ENCODE measurements around the gene CCDC80.
"Not testable (repeated sequence)": the region's sequence is repeated elsewhere in the genome, so short reads cannot be mapped to it uniquely, and the experiment has no call there.

Gene CCDC80

DNA sequence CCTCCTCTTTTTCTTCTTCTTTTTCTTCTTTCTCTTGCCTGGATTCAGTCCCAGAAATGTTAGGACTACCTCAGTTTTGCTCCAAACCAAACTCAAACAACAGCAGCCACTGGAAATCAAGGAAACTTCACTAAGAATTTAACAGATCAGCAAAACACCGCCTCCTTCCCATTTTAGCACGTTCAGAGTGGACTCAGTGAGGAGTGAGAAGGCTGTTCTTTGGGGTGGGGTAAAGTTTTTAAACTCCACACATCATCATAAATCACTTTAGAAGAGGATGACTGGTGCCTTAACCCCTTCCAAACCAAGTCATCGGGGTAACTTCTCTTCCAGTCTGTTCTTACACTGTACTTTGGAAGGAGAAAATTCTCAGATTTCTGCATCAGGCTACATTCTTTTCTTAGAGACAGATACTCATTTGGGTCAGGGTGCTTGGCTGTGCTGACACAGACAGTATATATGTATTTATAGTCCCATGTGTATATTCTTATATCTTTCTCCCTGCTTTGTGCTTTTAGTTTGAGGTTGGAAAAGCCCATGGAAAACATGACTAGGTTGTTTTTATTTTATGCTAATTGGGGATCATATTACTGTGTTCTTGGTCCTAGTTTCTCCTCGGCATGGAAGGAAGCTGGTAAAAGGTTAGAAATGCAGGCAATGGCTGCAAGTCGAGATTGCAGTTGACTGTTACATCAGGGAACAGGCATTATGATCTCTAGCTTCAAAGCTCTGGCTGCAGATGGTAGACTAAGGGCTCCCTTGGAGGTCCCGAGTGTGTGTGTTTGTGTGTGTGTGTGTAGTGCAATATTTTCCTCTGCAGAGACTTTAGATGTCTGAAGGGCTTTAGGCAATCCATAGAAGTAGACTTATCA is at the start of gene CCDC80:
TSS of gene CCDC80 (minus strand) at position 214 of the 872 bp plus-strand sequence. CDS start 1,238 bp downstream, outside the sequence.
- no peak for FAIRE-seq

DNA sequence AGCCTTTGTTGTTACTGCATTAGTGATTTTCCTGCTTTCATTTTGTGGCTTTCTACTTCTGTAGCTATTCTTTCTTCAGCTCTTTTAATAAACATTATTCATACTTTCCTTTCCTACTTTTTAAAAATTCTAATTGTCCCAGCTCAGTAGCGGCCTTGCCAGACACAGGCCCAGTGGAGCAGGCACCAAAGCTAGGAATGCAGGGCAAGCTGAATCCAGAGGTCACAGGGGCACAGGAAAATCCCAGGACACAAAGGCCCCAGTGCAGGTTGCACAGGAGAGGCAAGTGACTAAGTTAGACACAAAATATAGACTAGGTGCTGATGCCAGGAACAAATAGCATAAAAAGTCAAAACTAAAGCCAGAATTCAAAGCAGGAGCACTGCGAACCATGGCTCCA is 49.0 kb upstream of the CCDC80 start:
- no peak for FAIRE-seq

GRCh38 chr3:112689385-112689784 is 48.4 kb upstream of the CCDC80 start:
- FAIRE-seq, result no peak

GRCh38 chr3:112688819-112689218 is 47.9 kb upstream of the CCDC80 start:
- no peak for FAIRE-seq

- FAIRE-seq, result no peak
Observed at GRCh38 chr3:112688085-112688769, 47.3 kb upstream of the CCDC80 start.

DNA sequence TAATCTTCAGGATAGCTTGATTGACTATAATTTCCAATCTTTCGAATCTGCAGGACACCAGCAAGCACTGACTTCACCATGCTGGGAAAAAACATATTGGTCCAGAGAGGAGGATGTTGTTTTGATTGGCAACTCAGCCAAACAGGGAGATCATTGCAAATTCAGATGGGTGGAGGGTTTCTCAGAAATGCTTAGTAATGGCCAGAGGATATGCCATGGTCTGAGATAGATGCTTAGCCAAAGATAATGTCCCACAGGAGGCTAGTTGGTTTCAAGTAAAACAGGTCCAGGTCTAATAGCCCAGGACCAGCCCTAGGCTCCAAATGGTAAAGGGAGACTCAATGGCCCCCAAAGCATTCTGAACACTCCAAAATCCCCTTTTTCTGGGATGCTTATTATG is 46.7 kb upstream of the CCDC80 start:
- FAIRE-seq, result no peak

DNA sequence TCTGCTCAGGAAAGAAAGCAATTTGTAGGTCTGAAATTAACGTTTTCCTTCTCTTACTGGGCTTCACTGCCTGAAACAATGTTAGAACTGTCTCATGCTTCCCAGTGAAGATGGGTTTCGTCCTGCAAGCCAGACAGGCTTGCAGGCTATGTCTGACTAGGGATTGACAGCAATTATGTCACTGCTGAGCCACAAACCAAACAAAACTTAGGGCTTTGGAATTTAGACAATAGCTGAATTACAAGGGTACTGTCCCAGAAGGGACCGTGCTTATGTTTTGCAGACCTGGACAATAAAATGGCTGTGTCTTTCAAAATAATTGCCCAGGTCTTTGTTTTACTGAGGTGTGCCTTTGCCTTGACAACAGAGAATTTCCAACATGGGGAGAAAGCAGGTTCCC is 46.3 kb upstream of the CCDC80 start:
- no peak for FAIRE-seq

- no peak for FAIRE-seq
Observed at GRCh38 chr3:112685956-112686799, 45.2 kb upstream of the CCDC80 start.

- FAIRE-seq, result no peak
Observed at GRCh38 chr3:112685420-112685819, 44.5 kb upstream of the CCDC80 start.

- no peak for FAIRE-seq
Observed at GRCh38 chr3:112682361-112682760, 41.4 kb upstream of the CCDC80 start.

- FAIRE-seq, result no peak
Observed at GRCh38 chr3:112681822-112682325, 40.9 kb upstream of the CCDC80 start.

DNA sequence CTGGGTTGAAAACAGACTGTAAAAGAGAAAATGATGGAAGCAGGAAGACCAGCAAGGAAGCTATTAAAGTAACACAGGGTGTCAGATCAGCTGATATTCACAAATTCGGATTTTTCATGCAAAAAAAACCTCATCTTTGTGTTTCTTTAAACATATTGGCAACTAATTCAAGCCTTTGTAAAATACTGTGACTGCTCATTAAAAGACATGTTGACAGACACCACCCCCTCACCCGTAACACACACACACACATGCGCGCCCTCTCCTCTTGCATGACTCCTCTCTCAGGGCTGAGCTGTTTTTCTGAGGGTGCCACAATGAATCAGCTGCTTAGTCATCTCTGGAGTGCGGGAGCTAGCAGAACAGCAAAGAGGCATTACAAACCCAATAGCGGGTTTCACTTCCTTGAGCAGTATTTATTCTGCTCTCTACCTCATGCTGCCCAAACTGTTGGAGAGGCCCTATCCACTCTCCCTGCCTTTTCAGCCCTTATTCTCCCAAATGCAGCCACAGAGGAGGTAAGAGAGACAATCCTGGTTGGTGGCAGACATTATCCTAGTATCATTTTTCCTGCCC is 35.8 kb upstream of the CCDC80 start:
- no peak for FAIRE-seq

GRCh38 chr3:112675943-112676535 is 35.1 kb upstream of the CCDC80 start:
- FAIRE-seq, result no peak

- no peak for FAIRE-seq
Observed at GRCh38 chr3:112675349-112675748, 34.4 kb upstream of the CCDC80 start.

DNA sequence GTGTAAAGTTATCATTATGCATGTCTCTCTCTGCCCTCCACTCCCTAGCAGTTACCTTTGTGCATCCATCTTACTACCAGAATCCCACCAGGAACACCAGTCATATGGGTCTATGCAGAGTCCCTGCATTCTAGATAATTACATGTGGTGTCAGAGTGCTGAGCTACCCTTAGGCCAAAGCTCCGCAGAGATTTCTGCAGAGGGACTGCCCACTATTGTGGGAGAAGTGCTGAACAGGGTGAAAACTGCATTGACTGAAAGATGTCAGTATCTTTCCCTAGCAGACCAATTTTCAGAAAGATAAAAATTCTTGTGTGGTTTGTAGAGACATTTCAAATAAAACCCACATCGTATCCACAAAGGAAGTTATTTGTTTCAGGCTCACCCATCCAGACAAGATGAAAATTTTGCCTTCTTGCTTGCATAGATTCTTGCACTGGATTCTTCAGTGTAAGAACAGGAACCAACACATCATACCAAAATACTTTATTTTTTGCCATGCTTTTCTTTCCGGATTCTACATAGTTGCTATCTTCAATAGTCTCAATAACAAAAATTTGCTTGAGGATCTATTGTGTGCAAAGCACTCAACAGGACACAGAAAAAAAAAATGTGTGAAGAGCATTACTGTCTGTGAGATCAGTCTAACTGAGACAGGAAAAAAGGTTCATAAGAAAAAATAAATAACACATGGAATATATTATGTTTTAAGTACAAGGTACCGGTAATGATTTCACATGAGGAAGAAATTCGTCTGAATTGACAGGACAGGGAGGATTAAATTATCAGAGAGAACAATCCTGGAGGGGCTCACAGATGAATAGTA is 32.0 kb upstream of the CCDC80 start:
- no peak for FAIRE-seq

- no peak for FAIRE-seq
Observed at GRCh38 chr3:112671930-112672715, 31.2 kb upstream of the CCDC80 start.

DNA sequence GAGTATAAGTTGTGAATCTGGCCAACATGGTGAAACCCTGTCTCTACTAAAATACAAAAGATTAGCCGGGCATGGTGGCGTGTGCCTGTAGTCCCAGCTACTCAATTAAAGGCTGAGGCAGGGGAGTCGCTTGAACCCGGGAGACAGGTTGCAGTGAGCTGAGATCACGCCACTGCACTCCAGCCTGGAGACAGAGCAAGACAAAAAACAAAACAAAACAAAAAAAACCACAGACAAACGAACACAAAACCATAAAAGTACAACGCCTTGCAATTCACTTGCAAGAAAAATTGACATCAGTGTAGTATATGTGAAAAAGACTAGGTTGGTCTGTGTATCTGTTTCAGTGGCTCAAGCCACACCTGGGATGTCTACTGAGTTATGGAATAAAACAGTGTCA is 29.9 kb upstream of the CCDC80 start:
- no peak for FAIRE-seq

DNA sequence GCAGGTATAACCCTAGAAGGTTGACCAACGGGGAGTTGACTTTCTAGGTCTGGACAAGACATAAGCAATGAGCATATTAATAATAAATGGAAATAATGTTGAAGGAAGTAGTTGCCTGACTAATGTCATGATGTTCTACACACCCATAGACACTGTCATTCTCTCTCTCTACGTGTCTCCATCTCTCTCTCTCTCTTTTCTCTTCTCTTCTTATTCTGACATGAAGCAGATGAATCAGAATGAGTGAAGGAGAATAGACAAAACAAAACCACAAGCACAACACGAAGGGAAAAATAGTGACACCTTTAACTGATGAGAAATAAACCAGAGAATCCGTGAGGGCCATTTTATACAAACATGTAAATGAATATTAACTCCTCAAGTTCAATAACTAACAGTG is 26.7 kb upstream of the CCDC80 start:
- no peak for FAIRE-seq

DNA sequence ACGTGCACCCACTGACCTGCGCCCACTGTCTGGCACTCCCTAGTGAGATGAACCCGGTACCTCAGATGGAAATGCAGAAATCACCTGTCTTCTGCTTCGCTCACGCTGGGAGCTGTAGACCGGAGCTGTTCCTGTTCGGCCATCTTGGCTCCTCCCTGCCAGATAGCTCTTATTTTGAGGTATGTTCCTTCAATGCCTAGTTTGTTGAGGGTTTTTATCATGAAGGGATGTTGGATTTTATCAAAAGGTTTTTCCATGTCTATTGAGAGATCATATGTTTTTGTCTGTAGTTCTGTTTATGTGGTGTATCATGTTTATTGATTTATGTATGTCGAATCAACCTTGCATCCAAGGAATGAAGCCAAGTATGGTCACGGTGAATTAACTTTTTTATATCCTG is 24.1 kb upstream of the CCDC80 start:
- not testable (repeated sequence) for FAIRE-seq

DNA sequence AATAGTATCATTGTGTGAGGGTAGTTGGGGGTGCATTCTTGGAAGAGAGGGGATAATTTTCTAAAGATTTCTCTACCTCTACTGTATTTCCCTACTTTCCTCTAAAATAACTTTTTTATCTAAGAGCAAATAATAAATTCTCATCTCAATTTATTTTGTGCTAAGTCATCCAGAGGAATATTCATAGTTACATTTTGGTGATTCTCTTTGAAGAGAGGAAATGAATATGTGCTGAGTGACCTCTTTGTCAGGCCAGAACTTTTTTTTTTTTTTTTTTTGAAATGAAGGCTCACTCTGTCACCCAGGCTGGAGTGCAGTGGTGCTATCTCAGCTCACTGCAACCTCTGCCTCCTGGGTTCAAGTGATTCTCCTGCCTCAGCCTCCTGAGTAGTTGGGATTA is 15.1 kb upstream of the CCDC80 start:
- FAIRE-seq, result no peak

- no peak for FAIRE-seq
Observed at GRCh38 chr3:112654979-112655378, 14.0 kb upstream of the CCDC80 start.

Measured in A204.1 (cell line).